Large intestine (tissue), 3 donors: ENCODE results near the gene TMIE. TPM values are rescaled to one million over a fixed set of nuclear protein-coding genes. Genes with fewer than 3 reads are reported as not detected.

ENCODE experiments used
- DNase-seq, 2 donors: peaks; one replicate each; pipeline versions ENCODE4 v3.0.0 to v3.0.0-alpha.2; 2013
- H3K27ac ChIP-seq: one replicate; pipeline ENCODE4 v1.5.1; 2013; ENCODE audit warnings: low read length
- H3K27me3 ChIP-seq: 2 replicates; pipeline ENCODE4 v1.6.1; 2013; ENCODE audit warnings: low read length; ENCODE audit not compliant: control insufficient read depth, insufficient read depth
- H3K36me3 ChIP-seq: 2 replicates; pipeline ENCODE4 v1.6.1; 2013; ENCODE audit warnings: low read length; ENCODE audit not compliant: control insufficient read depth, insufficient read depth
- H3K4me1 ChIP-seq: one replicate; pipeline ENCODE4 v1.6.1; 2013; ENCODE audit warnings: low read length; ENCODE audit not compliant: control insufficient read depth, insufficient read depth
- H3K4me3 ChIP-seq: one replicate; pipeline ENCODE4 v1.5.1; 2013; ENCODE audit warnings: low read length
- H3K9me3 ChIP-seq: one replicate; pipeline ENCODE4 v1.6.1; 2013; ENCODE audit warnings: mild to moderate bottlenecking, low read depth, low read length, moderate library complexity; ENCODE audit not compliant: control insufficient read depth
- WGBS: methylation state at CpG from one replicate; pipeline ENCODE4 v1.1.5; 2013; ENCODE audit warnings: low lambda C conversion rate; ENCODE audit not compliant: insufficient coverage; 5-methylcytosine and 5-hydroxymethylcytosine counted together
- polyA plus RNA-seq: library from polyadenylated mRNA; unstranded; fragments of 120-200 nt; gene quantifications from one replicate; pipeline ENCODE4 v1.2.1, GENCODE V29; 2013

Gene TMIE
- polyA plus RNA-seq, 1 donor: 0.78 TPM

GRCh38 chr3:46675843-46676567 lies 25.2 kb upstream of the TMIE start:
- H3K36me3 ChIP-seq: peaks cover 48% of the 10 kb centered on the region
- no CpG with 5 or more reads among the region's 9 CpGs for WGBS

DNA sequence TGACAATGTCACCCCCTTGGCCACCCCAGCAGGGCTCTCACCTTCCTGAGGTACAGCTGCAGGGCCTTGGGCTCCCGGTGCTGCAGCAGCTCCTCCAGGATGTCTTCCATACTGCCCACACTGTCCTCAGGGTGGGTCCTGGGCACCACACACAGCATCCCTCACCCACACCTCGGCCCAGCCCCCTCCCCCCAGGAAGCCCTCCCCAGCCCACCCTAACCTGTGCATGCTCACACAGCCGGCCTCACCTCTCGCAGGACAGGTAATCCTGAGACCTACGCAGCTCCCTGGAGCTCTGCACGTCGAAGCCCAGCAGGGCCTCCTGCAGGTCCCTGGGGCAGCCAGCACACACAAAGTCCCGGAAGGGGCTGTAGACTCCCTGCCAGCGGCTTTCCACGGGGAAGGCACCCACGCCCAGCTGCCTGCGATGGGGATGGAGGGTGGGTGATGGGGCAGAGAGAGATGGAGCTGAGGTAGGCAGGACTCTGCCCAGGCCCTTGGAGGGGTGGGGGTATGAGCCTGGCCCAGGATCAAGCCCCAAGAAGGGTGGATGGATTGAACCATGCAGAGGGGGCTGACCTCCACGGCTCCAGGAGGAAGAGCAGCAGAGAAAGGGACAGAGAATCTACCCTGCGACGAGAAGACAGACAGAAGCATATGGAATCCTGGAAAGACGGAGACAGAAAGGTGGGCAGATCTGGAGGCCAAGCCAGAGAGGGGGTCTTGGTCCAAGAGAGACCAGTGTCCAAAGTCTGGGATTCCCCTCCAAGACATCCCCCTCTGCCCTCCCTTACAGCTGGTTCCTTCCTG lies 24.4 kb upstream of the TMIE start:
- DNase-seq: no peak
- Histone ChIP-seq H3K27me3 (no peaks in the 10 kb centered on the region), H3K27ac (no peak overlapping the region), H3K4me3 (no peak overlapping the region), H3K9me3 (no peaks in the 10 kb centered on the region), H3K36me3 (peaks cover 47% of the 10 kb centered on the region), H3K4me1 (peaks cover 26% of the 10 kb centered on the region)
- WGBS: no CpG with 5 or more reads among the region's 16 CpGs

More at GRCh38 chr3:46675843-46676567, 25.2 kb upstream of the TMIE start:
- Histone ChIP-seq H3K27me3 (no peaks in the 10 kb centered on the region), H3K9me3 (no peaks in the 10 kb centered on the region), H3K4me3 (no peak overlapping the region), H3K4me1 (peaks cover 28% of the 10 kb centered on the region), H3K27ac (no peak overlapping the region)
- DNase-seq: no peak

DNA sequence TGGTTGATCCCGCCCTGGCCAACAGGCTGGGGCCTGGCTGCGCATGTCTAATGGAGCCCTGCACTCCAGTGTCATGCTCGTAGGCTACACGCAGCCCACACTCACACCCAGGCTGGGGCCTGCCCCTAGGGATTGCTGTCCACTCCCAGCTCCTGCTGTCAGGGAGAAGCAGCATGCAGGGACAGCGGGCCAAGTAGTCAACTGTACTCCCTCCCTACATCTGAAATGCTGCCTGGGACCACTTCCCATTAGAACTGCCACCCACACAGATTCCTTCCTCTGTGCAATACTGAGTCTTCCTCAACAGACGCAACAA lies 23.8 kb upstream of the TMIE start:
- peaks cover 20% of the 10 kb centered on the region for H3K4me1 ChIP-seq
- H3K27ac ChIP-seq: no peak overlapping the region
- no peaks in the 10 kb centered on the region for H3K9me3 ChIP-seq
- H3K36me3 ChIP-seq: peaks cover 50% of the 10 kb centered on the region
- H3K4me3 ChIP-seq: no peak overlapping the region
- no peaks in the 10 kb centered on the region for H3K27me3 ChIP-seq
- WGBS: no CpG with 5 or more reads among the region's 6 CpGs
- no peak for DNase-seq

DNA sequence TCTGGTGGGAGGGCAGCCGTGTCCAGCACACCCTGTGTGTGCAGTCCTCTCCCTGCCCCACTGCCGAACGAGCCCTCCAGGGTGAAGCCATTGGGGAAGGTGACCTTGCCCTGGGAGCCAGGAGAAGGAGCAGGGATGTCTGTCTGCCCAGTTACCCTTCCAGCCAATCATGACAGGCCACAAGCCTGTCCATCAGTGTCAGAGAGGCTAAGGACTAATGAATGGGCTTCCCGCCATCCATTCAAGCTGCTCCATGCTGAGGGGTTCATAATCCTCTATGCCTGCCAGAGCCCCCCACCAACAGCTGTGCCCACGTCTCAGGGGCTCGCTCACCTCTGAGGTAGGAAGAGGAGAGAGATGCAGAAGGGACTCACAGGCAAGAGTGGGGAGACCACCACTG lies 22.9 kb upstream of the TMIE start:
- Histone ChIP-seq H3K36me3 (peaks cover 56% of the 10 kb centered on the region), H3K4me1 (peaks cover 13% of the 10 kb centered on the region)
- WGBS: no CpG with 5 or more reads among the region's 6 CpGs

GRCh38 chr3:46679681-46680080 lies 21.5 kb upstream of the TMIE start:
- Histone ChIP-seq H3K27me3 (no peaks in the 10 kb centered on the region), H3K27ac (no peak overlapping the region), H3K9me3 (no peaks in the 10 kb centered on the region), H3K4me1 (no peaks in the 10 kb centered on the region), H3K4me3 (no peak overlapping the region), H3K36me3 (peaks cover 60% of the 10 kb centered on the region)
- DNase-seq: no peak
- whole genome bisulfite sequencing: 80% methylated on average over 1 of the region's 5 CpGs

More for the DNA sequence above, 22.9 kb upstream of the TMIE start:
- Histone ChIP-seq H3K27ac (no peak overlapping the region), H3K4me3 (no peak overlapping the region), H3K9me3 (no peaks in the 10 kb centered on the region), H3K27me3 (no peaks in the 10 kb centered on the region)
- no peak for DNase-seq

GRCh38 chr3:46680298-46680826 lies 20.8 kb upstream of the TMIE start:
- Histone ChIP-seq H3K36me3 (peaks cover 56% of the 10 kb centered on the region), H3K9me3 (no peaks in the 10 kb centered on the region), H3K4me1 (no peaks in the 10 kb centered on the region), H3K4me3 (no peak overlapping the region), H3K27ac (no peak overlapping the region), H3K27me3 (no peaks in the 10 kb centered on the region)
- DNase-seq: no peak
- no CpG with 5 or more reads among the region's 9 CpGs for WGBS

- H3K4me1 ChIP-seq: no peaks in the 10 kb centered on the region
- H3K36me3 ChIP-seq: peaks cover 55% of the 10 kb centered on the region
- H3K27ac ChIP-seq: no peak overlapping the region
- no CpG with 5 or more reads among the region's 10 CpGs for WGBS
- H3K4me3 ChIP-seq: no peak overlapping the region
- H3K27me3 ChIP-seq: no peaks in the 10 kb centered on the region
- no peak for DNase-seq
- no peaks in the 10 kb centered on the region for H3K9me3 ChIP-seq
Observed at GRCh38 chr3:46681387-46681786, 19.8 kb upstream of the TMIE start.

- H3K9me3 ChIP-seq: no peaks in the 10 kb centered on the region
- H3K4me3 ChIP-seq: no peak overlapping the region
- H3K4me1 ChIP-seq: no peaks in the 10 kb centered on the region
- H3K36me3 ChIP-seq: peaks cover 57% of the 10 kb centered on the region
- no peaks in the 10 kb centered on the region for H3K27me3 ChIP-seq
- 80% methylated on average over 1 of the region's 13 CpGs for WGBS
- H3K27ac ChIP-seq: no peak overlapping the region
- no peak for DNase-seq
Observed at GRCh38 chr3:46681856-46682540, 19.2 kb upstream of the TMIE start.

DNA sequence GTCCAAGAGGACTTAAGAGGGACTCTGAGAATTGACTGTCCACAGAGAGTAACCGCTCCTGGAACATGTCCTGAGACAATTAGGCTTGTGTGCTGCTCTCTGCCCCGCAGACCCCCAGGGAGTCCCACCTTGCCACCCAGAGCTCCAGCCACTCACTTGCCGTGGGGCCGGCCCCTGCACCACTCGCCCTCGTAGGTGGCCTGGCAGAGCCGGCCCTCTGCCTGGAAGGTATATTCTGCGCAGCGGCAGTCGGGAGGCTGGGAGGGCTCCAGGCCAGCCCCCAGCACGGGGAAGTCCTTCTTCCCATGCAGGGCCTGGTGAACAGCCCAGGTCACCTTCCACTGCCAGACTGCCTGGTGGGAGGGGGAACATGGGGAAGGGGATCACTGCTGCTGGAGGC lies 18.2 kb upstream of the TMIE start:
- no peaks in the 10 kb centered on the region for H3K4me1 ChIP-seq
- H3K27ac ChIP-seq: no peak overlapping the region
- H3K27me3 ChIP-seq: no peaks in the 10 kb centered on the region
- no peak for DNase-seq
- H3K36me3 ChIP-seq: peaks cover 62% of the 10 kb centered on the region
- H3K9me3 ChIP-seq: no peaks in the 10 kb centered on the region
- WGBS: no CpG with 5 or more reads among the region's 11 CpGs
- no peak overlapping the region for H3K4me3 ChIP-seq

DNA sequence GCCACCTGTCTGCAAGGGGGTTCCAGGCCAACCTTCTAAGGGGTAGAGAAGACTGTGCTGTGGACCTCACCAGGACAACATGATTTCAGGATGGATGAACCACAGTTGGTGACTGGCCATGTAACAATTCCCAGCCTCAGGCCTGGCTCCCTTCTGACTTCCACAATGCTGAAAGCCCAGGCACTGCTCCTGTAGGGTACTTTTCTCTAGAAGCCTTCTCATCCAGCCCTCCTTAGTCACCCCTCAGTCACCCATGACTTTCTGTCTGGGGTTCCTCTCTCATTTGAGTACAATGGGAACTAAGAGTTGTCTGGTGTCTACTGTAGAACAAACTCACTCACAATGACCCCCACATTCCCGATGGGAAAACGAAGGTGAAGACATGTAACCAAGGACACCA lies 16.3 kb upstream of the TMIE start:
- Histone ChIP-seq H3K27ac (no peak overlapping the region), H3K4me3 (no peak overlapping the region), H3K27me3 (no peaks in the 10 kb centered on the region), H3K36me3 (peaks cover 64% of the 10 kb centered on the region), H3K4me1 (no peaks in the 10 kb centered on the region), H3K9me3 (no peaks in the 10 kb centered on the region)
- no peak for DNase-seq
- WGBS: no CpG with 5 or more reads among the region's 2 CpGs
